Measurements from ENCODE around the gene DNMBP. TPM values are rescaled to one million over a fixed set of nuclear protein-coding genes. Genes with fewer than 3 reads are reported as not detected.
A peak's percentile ranks its signal among the peaks of the same experiment; 100 is the strongest.

The DNMBP gene
- polyA plus RNA-seq, 2 of the 4 experiments (the other 2 are of a cell fraction), result 13.7 to 20.3 TPM

DNA sequence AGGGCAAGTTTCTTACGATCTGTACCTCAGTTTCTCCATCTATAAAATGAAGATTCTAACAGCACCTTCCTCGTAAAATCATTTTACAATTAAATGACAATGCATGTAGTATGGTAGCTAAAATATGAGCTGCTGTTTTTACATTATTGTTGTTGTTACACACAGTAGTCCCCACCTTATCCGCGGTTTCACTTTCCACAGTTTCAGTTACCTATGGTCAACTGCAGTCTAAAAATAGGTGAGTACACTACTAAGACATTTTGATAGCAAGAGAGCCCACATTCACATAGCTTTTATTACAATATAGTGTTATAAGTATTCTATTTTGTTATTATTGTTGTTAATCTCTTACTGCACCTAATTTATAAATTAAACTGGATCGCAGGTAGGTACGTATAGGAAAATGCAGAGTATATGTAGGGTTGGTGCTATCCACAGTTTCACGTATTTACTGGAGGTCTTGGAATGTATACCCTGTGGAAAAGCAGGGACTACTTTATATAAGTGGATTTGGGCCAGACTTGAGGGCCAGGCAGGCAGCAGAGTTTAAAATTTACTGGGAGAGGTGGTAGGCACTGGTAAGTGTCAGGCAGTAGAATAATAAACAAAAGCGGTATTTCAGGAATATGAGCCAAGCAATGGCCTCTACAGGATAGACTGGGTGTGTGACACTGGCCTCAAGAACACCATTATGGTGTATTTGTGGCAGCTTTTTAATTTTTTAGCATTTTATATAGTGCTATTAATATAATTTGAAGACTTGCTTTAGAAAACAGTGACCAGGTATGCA lies 10.2 kb downstream of the DNMBP start:
- Histone ChIP-seq H3K4me3 (no peak overlapping the region), H3K27ac (no peak overlapping the region), H3K4me2 (no peak overlapping the region), H3K9me3 (no peaks in the 10 kb centered on the region), H3K4me1 (peaks cover 34% of the 10 kb centered on the region)
- DNase-seq (ENCODE audit: low read depth in 1 of 2, low spot score in 1 of 2) (no peak), FAIRE-seq (no peak), ATAC-seq (no peak)
- WGBS (ENCODE audit: missing lambda C conversion rate), result 93% methylated on average over 8 of the region's 8 CpGs
- CTCF ChIA-PET, result interaction anchor here (1.1 to 2.8 kb wide), 5 partner anchors 10 to 154 kb away, joined by 4 to 14 read pairs (median 5); partner anchors contain the start of gene DNMBP
- TF ChIP-seq POLR2A (IDR thresholded peaks at IDR 0.05; ENCODE audit: low read length) (no peak), ZFP36 (IDR thresholded peaks at IDR 0.05; ENCODE audit: borderline replicate concordance, partially characterized antibody) (no peak), RFX5 (IDR thresholded peaks at IDR 0.05) (no peak), CHD4 (IDR thresholded peaks at IDR 0.05; ENCODE audit: borderline replicate concordance) (no peak), SMC3 (IDR thresholded peaks at IDR 0.05) (no peak), MAZ (IDR thresholded peaks at IDR 0.05; ENCODE audit: borderline replicate concordance, low read depth, low read length) (no peak)
- TF ChIP-seq, protein P1, sequence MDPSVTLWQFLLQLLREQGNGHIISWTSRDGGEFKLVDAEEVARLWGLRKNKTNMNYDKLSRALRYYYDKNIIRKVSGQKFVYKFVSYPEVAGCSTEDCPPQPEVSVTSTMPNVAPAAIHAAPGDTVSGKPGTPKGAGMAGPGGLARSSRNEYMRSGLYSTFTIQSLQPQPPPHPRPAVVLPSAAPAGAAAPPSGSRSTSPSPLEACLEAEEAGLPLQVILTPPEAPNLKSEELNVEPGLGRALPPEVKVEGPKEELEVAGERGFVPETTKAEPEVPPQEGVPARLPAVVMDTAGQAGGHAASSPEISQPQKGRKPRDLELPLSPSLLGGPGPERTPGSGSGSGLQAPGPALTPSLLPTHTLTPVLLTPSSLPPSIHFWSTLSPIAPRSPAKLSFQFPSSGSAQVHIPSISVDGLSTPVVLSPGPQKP (IDR thresholded peaks at IDR 0.05; ENCODE audit: low read depth, low read length), result no peak
- TF ChIP-seq, protein P2, sequence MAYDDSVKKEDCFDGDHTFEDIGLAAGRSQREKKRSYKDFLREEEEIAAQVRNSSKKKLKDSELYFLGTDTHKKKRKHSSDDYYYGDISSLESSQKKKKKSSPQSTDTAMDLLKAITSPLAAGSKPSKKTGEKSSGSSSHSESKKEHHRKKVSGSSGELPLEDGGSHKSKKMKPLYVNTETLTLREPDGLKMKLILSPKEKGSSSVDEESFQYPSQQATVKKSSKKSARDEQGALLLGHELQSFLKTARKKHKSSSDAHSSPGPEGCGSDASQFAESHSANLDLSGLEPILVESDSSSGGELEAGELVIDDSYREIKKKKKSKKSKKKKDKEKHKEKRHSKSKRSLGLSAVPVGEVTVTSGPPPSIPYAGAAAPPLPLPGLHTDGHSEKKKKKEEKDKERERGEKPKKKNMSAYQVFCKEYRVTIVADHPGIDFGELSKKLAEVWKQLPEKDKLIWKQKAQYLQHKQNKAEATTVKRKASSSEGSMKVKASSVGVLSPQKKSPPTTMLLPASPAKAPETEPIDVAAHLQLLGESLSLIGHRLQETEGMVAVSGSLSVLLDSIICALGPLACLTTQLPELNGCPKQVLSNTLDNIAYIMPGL (CRISPR knock-in tag; IDR thresholded peaks at IDR 0.05; ENCODE audit: borderline replicate concordance), result no peak
- POLR2A ChIA-PET, result no interaction called here

DNA sequence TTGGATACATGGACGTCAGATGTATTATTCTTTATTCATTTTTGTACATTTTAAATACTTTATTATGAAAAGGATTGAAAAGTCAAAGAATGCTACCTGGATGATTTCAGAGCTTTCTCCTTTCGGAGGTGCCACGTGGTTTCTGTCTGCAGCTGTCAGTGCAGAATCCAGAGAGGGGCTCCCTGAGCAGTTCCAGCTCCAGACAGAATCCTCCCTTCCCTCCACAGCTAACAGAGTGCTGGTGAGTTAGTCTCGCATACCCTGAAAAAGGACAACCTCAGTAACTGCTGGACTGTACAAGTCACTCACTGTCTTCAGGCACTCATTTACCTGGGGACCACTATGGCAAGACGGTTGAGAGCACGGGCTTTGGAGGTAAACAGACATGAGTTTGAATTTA lies 10.9 kb downstream of the DNMBP start:
- WGBS (ENCODE audit: missing lambda C conversion rate), result 88% methylated on average over 5 of the region's 6 CpGs
- POLR2A ChIA-PET, result no interaction called here
- Histone ChIP-seq H3K4me2 (no peak overlapping the region), H3K4me3 (no peak overlapping the region), H3K27ac (0 out of 6 replicates have a peak overlapping the region, but pooled peaks of 1 of the 2 experiments have one; percentile 2), H3K4me1 (peaks cover 34% of the 10 kb centered on the region), H3K9me3 (no peaks in the 10 kb centered on the region)
- FAIRE-seq, result no peak
- CTCF ChIA-PET, result interaction anchor here (0.6 to 2.0 kb wide), 2 partner anchors 11 to 33 kb away, joined by 3 to 14 read pairs; partner anchors contain the start of gene DNMBP
- ATAC-seq, result no peak
- no peak for TF ChIP-seq NR3C1 (IDR thresholded peaks at IDR 0.05)
- DNase-seq (ENCODE audit: low read depth in 1 of 2, low spot score in 1 of 2), result no peak

DNA sequence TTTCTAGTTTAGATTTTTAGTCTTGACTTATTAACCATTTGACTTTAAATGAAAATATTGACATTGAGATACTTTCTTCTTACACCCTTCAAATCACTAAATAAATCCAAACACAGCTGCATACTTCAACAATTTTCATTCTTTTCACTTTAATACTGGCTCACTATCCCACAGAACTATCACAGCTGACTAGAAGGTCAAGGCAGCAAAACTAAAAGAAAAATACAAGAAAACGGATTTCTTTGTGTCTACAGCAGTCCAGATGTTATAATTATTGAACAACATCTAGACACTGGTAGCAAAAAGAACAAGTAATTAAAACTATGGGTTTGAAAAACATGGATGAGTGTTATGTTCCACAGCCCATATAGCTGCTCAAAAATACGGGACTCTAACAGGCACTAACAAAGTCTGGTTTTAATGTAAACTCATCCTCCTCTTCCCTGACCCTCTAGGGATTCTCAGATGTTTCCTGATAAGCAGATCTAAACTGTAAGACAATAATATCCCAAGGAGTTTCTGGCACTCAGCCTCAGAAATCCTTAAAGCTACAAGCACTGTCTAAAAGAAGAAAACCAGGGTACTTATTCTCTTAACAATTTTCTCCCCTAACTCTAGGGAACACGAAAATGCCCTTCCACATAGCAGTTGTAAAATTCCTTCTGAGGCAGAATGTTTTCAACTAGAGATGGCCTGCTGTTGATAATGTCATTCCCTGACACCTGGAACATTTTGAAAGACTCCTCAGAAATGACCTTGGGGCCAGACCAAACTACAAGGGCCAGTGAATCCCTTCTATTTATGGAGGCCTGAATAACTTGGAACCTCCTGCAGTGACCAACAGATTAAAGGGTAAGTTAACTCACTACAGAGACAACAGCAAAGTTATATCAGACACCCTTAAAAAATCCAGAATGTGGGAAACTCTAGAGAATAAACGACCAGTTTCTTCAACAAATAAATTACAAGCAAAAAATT lies 12.8 kb downstream of the DNMBP start:
- H3K4me3 ChIP-seq, result no peak overlapping the region
- FAIRE-seq (no peak), ATAC-seq (peak in 1 of 2 experiments; percentile 49; a peak in 3 of 6 replicates), DNase-seq (ENCODE audit: low read depth in 1 of 2, low spot score in 1 of 2) (no peak)
- 25% methylated on average over 4 of the region's 4 CpGs for WGBS (ENCODE audit: missing lambda C conversion rate)
- CTCF ChIA-PET, result interaction anchor here (1.0 to 1.2 kb wide), 3 partner anchors 11 to 152 kb away, joined by 3 to 4 read pairs (median 3); partner anchors contain the start of gene DNMBP
- peak overlapping the region; percentile 59 for H3K4me2 ChIP-seq
- TF ChIP-seq ZFP36 (IDR thresholded peaks at IDR 0.05; ENCODE audit: borderline replicate concordance, partially characterized antibody) (no peak), EHF (CRISPR knock-in tag; IDR thresholded peaks at IDR 0.05) (no peak), FOSL2 (IDR thresholded peaks at IDR 0.05) (no peak), FOSL2 (CRISPR knock-in tag; IDR thresholded peaks at IDR 0.05) (no peak), CHD4 (IDR thresholded peaks at IDR 0.05; ENCODE audit: borderline replicate concordance) (no peak), HDAC2 (IDR thresholded peaks at IDR 0.05) (no peak), ZNF302 (CRISPR knock-in tag; IDR thresholded peaks at IDR 0.05) (no peak), GATA3 (IDR thresholded peaks at IDR 0.05; ENCODE audit: borderline replicate concordance) (peak; percentile 45; the same call in 1 of the 2 replicates)
- H3K9me3 ChIP-seq, result no peaks in the 10 kb centered on the region
- H3K4me1 ChIP-seq, result peaks cover 26% of the 10 kb centered on the region
- POLR2A ChIA-PET, result interaction anchor here (0.7 to 1.7 kb wide), 2 partner anchors 9 to 22 kb away, joined by 5 to 6 read pairs; no protein-coding TSS in a partner anchor
- peak overlapping the region; percentile 18 to 65; a peak in 4 of 6 replicates for H3K27ac ChIP-seq
